DOHH2 (cell line): ENCODE results near the gene IFI27L1.

Experiments used
- CTCF ChIP-seq: fragments of 200-600 bp; sonication (generic); IDR thresholded peaks from one replicate; pipeline ENCODE4 v1.5.1; 2014; ENCODE audit warnings: antibody characterized with exemption, mild to moderate bottlenecking, low read depth, low read length; ENCODE audit not compliant: poor library complexity, severe bottlenecking
- EZH2phosphoT487 ChIP-seq: fragments of 200-600 bp; sonication (generic); IDR thresholded peaks from 2 replicates; pipeline ENCODE4 v1.6.1; 2017; ENCODE audit warnings: borderline replicate concordance, mild to moderate bottlenecking, antibody characterized with exemption, low read length, moderate library complexity, mixed read lengths

GRCh38 chr14:94129758-94130414 is 48.8 kb downstream of the IFI27L1 start:
- TF ChIP-seq CTCF (no peak), EZH2phosphoT487 (no peak)
